Measurements from ENCODE around the gene ANKRD39. TPM values are rescaled to one million over a fixed set of nuclear protein-coding genes. Genes with fewer than 3 reads are reported as not detected.

The ANKRD39 gene
- total and polyA plus RNA-seq, 4 donors: 4.7 to 22.7 (median 10.7) TPM

- Histone ChIP-seq H3K36me3 (ENCODE audit: control insufficient read depth in 4 of 4, insufficient read depth in 3 of 4, low read depth in 1 of 4, low read length in 3 of 4) (peaks cover 3 to 20% (median 12%) of the 10 kb centered on the region in 4 donors), H3K27ac (ENCODE audit: low read depth in 1 of 2, low read length in 2 of 2) (peak overlapping the region in 1 of 2 donors; percentile 1), H3K4me1 (ENCODE audit: control insufficient read depth in 4 of 4, insufficient read depth in 4 of 4, low read length in 3 of 4) (peaks cover 5 to 11% (median 10%) of the 10 kb centered on the region in 4 donors), H3K27me3 (ENCODE audit: control insufficient read depth in 4 of 4, insufficient read depth in 4 of 4, low read length in 3 of 4) (no peaks in the 10 kb centered on the region), H3K4me3 (ENCODE audit: low read depth in 1 of 3, low read length in 3 of 3) (no peak overlapping the region), H3K9ac (ENCODE audit: low read depth in 1 of 2, low read length in 2 of 2) (no peak overlapping the region), H3K9me3 (ENCODE audit: control insufficient read depth in 4 of 4, low read length in 3 of 4) (no peaks in the 10 kb centered on the region)
- no peak for TF ChIP-seq JUND (IDR thresholded peaks at IDR 0.05)
- no peak for TF ChIP-seq TAF1 (conservative IDR thresholded peaks at IDR 0.05)
- TF ChIP-seq HNF4A (conservative IDR thresholded peaks at IDR 0.05): no peak
- TF ChIP-seq RXRA (IDR thresholded peaks at IDR 0.05): no peak
- no peak for TF ChIP-seq HNF4G (IDR thresholded peaks at IDR 0.05)
- TF ChIP-seq, protein P1, sequence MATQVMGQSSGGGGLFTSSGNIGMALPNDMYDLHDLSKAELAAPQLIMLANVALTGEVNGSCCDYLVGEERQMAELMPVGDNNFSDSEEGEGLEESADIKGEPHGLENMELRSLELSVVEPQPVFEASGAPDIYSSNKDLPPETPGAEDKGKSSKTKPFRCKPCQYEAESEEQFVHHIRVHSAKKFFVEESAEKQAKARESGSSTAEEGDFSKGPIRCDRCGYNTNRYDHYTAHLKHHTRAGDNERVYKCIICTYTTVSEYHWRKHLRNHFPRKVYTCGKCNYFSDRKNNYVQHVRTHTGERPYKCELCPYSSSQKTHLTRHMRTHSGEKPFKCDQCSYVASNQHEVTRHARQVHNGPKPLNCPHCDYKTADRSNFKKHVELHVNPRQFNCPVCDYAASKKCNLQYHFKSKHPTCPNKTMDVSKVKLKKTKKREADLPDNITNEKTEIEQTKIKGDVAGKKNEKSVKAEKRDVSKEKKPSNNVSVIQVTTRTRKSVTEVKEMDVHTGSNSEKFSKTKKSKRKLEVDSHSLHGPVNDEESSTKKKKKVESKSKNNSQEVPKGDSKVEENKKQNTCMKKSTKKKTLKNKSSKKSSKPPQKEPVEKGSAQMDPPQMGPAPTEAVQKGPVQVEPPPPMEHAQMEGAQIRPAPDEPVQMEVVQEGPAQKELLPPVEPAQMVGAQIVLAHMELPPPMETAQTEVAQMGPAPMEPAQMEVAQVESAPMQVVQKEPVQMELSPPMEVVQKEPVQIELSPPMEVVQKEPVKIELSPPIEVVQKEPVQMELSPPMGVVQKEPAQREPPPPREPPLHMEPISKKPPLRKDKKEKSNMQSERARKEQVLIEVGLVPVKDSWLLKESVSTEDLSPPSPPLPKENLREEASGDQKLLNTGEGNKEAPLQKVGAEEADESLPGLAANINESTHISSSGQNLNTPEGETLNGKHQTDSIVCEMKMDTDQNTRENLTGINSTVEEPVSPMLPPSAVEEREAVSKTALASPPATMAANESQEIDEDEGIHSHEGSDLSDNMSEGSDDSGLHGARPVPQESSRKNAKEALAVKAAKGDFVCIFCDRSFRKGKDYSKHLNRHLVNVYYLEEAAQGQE (IDR thresholded peaks at IDR 0.05): no peak
- TF ChIP-seq FOXA1 (IDR thresholded peaks at IDR 0.05): no peak
- no peak for TF ChIP-seq NR2F2 (IDR thresholded peaks at IDR 0.05)
- no peak for TF ChIP-seq GABPA (IDR thresholded peaks at IDR 0.05 in 1 of 2, conservative IDR thresholded peaks at IDR 0.05 in 1 of 2)
- TF ChIP-seq MAX (IDR thresholded peaks at IDR 0.05): no peak
- no peak for TF ChIP-seq EGR1 (IDR thresholded peaks at IDR 0.05; ENCODE audit: low read depth in 2 of 2)
- no peak for TF ChIP-seq RAD21 (IDR thresholded peaks at IDR 0.05)
- no peak for TF ChIP-seq YY1 (IDR thresholded peaks at IDR 0.05)
- TF ChIP-seq, protein P2, sequence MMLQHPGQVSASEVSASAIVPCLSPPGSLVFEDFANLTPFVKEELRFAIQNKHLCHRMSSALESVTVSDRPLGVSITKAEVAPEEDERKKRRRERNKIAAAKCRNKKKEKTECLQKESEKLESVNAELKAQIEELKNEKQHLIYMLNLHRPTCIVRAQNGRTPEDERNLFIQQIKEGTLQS (IDR thresholded peaks at IDR 0.05): no peak
- TF ChIP-seq, protein P3, sequence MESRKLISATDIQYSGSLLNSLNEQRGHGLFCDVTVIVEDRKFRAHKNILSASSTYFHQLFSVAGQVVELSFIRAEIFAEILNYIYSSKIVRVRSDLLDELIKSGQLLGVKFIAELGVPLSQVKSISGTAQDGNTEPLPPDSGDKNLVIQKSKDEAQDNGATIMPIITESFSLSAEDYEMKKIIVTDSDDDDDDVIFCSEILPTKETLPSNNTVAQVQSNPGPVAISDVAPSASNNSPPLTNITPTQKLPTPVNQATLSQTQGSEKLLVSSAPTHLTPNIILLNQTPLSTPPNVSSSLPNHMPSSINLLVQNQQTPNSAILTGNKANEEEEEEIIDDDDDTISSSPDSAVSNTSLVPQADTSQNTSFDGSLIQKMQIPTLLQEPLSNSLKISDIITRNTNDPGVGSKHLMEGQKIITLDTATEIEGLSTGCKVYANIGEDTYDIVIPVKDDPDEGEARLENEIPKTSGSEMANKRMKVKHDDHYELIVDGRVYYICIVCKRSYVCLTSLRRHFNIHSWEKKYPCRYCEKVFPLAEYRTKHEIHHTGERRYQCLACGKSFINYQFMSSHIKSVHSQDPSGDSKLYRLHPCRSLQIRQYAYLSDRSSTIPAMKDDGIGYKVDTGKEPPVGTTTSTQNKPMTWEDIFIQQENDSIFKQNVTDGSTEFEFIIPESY (IDR thresholded peaks at IDR 0.05): no peak
- TF ChIP-seq SP1 (IDR thresholded peaks at IDR 0.05): no peak
- TF ChIP-seq FOXA2 (IDR thresholded peaks at IDR 0.05): no peak
- no peak for TF ChIP-seq CTCF (IDR thresholded peaks at IDR 0.05; ENCODE audit: low read depth, low read length, missing input control)
- 76% methylated on average over 10 of the region's 10 CpGs for WGBS
- DNase-seq (ENCODE audit: low spot score): no peak
Observed at GRCh38 chr2:96847586-96847985, 10.2 kb downstream of the ANKRD39 start.
